A549 (cell line): ENCODE measurements around the gene PRMT9.

Experiments used
- CEBPB ChIP-seq, 2 experiments: fragments of >200 bp in 1 of 2; sonication (Bioruptor Twin) in 1 of 2; formaldehyde crosslinking in 1 of 2; IDR thresholded peaks; 2 replicates each; pipeline ENCODE4 v1.6.1; 2012 to 2016
- JUN ChIP-seq, 2 experiments: fragments of >200 bp; sonication (Bioruptor Twin); formaldehyde crosslinking; IDR thresholded peaks; 2 replicates in 1 of 2; 3 replicates in 1 of 2; pipeline ENCODE4 v1.6.1; 2016 to 2017
- KDM1A ChIP-seq: fragments of 200-600 bp; sonication (generic); IDR thresholded peaks from 2 replicates; pipeline ENCODE4 v1.6.1; 2016; ENCODE audit warnings: low read depth, mild to moderate bottlenecking
- NR3C1 ChIP-seq: fragments of >200 bp; sonication (Bioruptor Twin); formaldehyde crosslinking; IDR thresholded peaks from 3 replicates; pipeline ENCODE4 v1.6.1; 2017
- PHF8 ChIP-seq: fragments of 200-600 bp; sonication (generic); IDR thresholded peaks from 2 replicates; pipeline ENCODE4 v1.6.1; 2016; ENCODE audit warnings: low read depth, mild to moderate bottlenecking, antibody characterized with exemption, moderate library complexity, borderline replicate concordance
- POLR2A ChIP-seq: IDR thresholded peaks from 2 replicates; pipeline ENCODE4 v1.6.1; 2012; ENCODE audit warnings: mild to moderate bottlenecking, low read length
- RAD21 ChIP-seq, 2 experiments: fragments of >200 bp in 1 of 2; sonication (Bioruptor Twin) in 1 of 2; formaldehyde crosslinking in 1 of 2; IDR thresholded peaks in 1 of 2; conservative IDR thresholded peaks in 1 of 2; 2 replicates in 1 of 2; 3 replicates in 1 of 2; pipeline ENCODE4 v1.6.1; 2012 to 2018; ENCODE audit warnings: inconsistent platforms in 1 of 2
- RCOR1 ChIP-seq: fragments of 150-350 bp; IDR thresholded peaks from 2 replicates; pipeline ENCODE4 v1.6.1; 2014; ENCODE audit warnings: antibody characterized with exemption, low read length, low read depth
- RNF2 ChIP-seq: fragments of 200-600 bp; sonication (generic); IDR thresholded peaks from 2 replicates; pipeline ENCODE4 v1.6.1; 2016; ENCODE audit warnings: low read depth, mild to moderate bottlenecking, antibody characterized with exemption, moderate library complexity, borderline replicate concordance
- SREBF2 ChIP-seq: fragments of 450-650 bp; IDR thresholded peaks from 2 replicates; pipeline ENCODE4 v1.6.1; 2014; ENCODE audit warnings: mild to moderate bottlenecking, moderate library complexity
- TP53 ChIP-seq: fragments of 250-450 bp; sonication (Bioruptor Pico); IDR thresholded peaks from 2 replicates; pipeline ENCODE4 v1.5.0; 2021; ENCODE audit warnings: mild to moderate bottlenecking, moderate library complexity
- TF ChIP-seq, protein P1 (sequence below): fragments of >200 bp; sonication (Bioruptor Twin); formaldehyde crosslinking; IDR thresholded peaks from 2 replicates; pipeline ENCODE4 v1.6.1; 2016
- TF ChIP-seq, protein P2 (sequence below): fragments of >200 bp; sonication (Bioruptor Twin); formaldehyde crosslinking; IDR thresholded peaks from 3 replicates; pipeline ENCODE4 v1.5.1; 2016

DNA sequence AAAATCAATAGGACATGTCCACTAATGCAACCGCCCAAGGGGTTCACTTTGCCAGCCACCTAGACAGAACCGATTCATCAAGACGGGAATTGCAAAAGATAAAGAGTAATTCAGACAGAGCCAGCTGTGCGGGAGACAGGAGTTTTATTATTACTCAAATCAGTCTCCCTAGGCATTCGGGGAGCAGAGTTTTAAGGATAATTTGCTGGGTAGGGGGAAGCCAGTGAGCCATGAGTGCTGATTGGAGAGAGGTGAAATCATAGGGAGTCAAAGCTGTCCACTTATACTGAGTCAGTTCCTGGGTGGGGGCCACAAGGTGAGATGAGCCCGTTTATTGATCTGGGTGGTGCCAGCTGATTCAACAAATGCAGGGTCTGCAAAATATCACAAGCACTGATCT lies 58.2 kb downstream of the PRMT9 start:
- TF ChIP-seq RCOR1 (no peak), RAD21 (conservative IDR thresholded peaks at IDR 0.05 in 1 of 2, IDR thresholded peaks at IDR 0.05 in 1 of 2) (no peak), CEBPB (IDR thresholded peaks at IDR 0.05) (no peak), PHF8 (no peak), POLR2A (no peak), NR3C1 (no peak), RNF2 (no peak), TP53 (no peak), KDM1A (no peak), SREBF2 (no peak), JUN (IDR thresholded peaks at IDR 0.05) (no peak)
- TF ChIP-seq, protein P1, sequence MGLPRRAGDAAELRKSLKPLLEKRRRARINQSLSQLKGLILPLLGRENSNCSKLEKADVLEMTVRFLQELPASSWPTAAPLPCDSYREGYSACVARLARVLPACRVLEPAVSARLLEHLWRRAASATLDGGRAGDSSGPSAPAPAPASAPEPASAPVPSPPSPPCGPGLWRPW: no peak
- TF ChIP-seq, protein P2, sequence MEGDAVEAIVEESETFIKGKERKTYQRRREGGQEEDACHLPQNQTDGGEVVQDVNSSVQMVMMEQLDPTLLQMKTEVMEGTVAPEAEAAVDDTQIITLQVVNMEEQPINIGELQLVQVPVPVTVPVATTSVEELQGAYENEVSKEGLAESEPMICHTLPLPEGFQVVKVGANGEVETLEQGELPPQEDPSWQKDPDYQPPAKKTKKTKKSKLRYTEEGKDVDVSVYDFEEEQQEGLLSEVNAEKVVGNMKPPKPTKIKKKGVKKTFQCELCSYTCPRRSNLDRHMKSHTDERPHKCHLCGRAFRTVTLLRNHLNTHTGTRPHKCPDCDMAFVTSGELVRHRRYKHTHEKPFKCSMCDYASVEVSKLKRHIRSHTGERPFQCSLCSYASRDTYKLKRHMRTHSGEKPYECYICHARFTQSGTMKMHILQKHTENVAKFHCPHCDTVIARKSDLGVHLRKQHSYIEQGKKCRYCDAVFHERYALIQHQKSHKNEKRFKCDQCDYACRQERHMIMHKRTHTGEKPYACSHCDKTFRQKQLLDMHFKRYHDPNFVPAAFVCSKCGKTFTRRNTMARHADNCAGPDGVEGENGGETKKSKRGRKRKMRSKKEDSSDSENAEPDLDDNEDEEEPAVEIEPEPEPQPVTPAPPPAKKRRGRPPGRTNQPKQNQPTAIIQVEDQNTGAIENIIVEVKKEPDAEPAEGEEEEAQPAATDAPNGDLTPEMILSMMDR: no peak
